Chondrocyte (in vitro differentiated cells): Measurements from ENCODE around the gene GLCCI1. TPM values are rescaled to one million over a fixed set of nuclear protein-coding genes. Genes with fewer than 3 reads are reported as not detected.

Experiments used
- DNase-seq: peaks from one replicate; pipeline ENCODE4 v3.0.0; 2021; ENCODE audit warnings: mixed read lengths, low spot score
- H3K27ac Mint-ChIP-seq: one replicate; pipeline ENCODE4 v1.8.0; 2021; ENCODE audit warnings: mild to moderate bottlenecking, moderate library complexity, mixed read lengths; ENCODE audit not compliant: unreplicated experiment
- H3K27me3 Mint-ChIP-seq: 2 replicates; pipeline ENCODE4 v1.8.0; 2021; ENCODE audit warnings: low read depth, mixed read lengths
- H3K36me3 Mint-ChIP-seq: 2 replicates; pipeline ENCODE4 v1.8.0; 2021; ENCODE audit warnings: low read depth, mixed read lengths
- H3K4me1 Mint-ChIP-seq: 2 replicates; pipeline ENCODE4 v1.8.0; 2021; ENCODE audit warnings: low read depth, mild to moderate bottlenecking, mixed read lengths
- H3K4me3 Mint-ChIP-seq: one replicate; pipeline ENCODE4 v1.8.0; 2021; ENCODE audit warnings: mild to moderate bottlenecking, moderate library complexity, mixed read lengths; ENCODE audit not compliant: unreplicated experiment
- H3K9me3 Mint-ChIP-seq: 2 replicates; pipeline ENCODE4 v1.8.0; 2021; ENCODE audit warnings: low read depth, mixed read lengths
- total RNA-seq: library from RNA; stranded (reverse); gene quantifications from 3 replicates; pipeline ENCODE4 v1.2.1, GENCODE V29; 2021
- TF ChIP-seq, protein P1 (sequence below): fragments of 200-600 bp; sonication (generic); IDR thresholded peaks from 2 replicates; pipeline ENCODE4 v1.5.0; 2021; ENCODE audit warnings: antibody characterized with exemption, mild to moderate bottlenecking, moderate library complexity

Gene GLCCI1
- total RNA-seq, 1 donor from 2014 or later, result 10.2 TPM

GRCh38 chr7:8130663-8131062, 162.1 kb downstream of the GLCCI1 start:
- H3K27ac Mint-ChIP-seq, result no peak overlapping the region
- no peaks in the 10 kb centered on the region for H3K36me3 Mint-ChIP-seq
- TF ChIP-seq, protein P1, sequence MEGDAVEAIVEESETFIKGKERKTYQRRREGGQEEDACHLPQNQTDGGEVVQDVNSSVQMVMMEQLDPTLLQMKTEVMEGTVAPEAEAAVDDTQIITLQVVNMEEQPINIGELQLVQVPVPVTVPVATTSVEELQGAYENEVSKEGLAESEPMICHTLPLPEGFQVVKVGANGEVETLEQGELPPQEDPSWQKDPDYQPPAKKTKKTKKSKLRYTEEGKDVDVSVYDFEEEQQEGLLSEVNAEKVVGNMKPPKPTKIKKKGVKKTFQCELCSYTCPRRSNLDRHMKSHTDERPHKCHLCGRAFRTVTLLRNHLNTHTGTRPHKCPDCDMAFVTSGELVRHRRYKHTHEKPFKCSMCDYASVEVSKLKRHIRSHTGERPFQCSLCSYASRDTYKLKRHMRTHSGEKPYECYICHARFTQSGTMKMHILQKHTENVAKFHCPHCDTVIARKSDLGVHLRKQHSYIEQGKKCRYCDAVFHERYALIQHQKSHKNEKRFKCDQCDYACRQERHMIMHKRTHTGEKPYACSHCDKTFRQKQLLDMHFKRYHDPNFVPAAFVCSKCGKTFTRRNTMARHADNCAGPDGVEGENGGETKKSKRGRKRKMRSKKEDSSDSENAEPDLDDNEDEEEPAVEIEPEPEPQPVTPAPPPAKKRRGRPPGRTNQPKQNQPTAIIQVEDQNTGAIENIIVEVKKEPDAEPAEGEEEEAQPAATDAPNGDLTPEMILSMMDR, result no peak
- no peak overlapping the region for H3K4me3 Mint-ChIP-seq
- H3K4me1 Mint-ChIP-seq, result peaks cover 7% of the 10 kb centered on the region
- no peak for DNase-seq
- H3K27me3 Mint-ChIP-seq, result no peaks in the 10 kb centered on the region
- no peaks in the 10 kb centered on the region for H3K9me3 Mint-ChIP-seq

- H3K4me3 Mint-ChIP-seq, result no peak overlapping the region
- no peaks in the 10 kb centered on the region for H3K9me3 Mint-ChIP-seq
- H3K27me3 Mint-ChIP-seq, result no peaks in the 10 kb centered on the region
- TF ChIP-seq, protein P1, result no peak
- H3K36me3 Mint-ChIP-seq, result no peaks in the 10 kb centered on the region
- H3K27ac Mint-ChIP-seq, result no peak overlapping the region
- no peak for DNase-seq
- peaks cover 7% of the 10 kb centered on the region for H3K4me1 Mint-ChIP-seq
Observed at GRCh38 chr7:8131694-8132605, 163.4 kb downstream of the GLCCI1 start.

GRCh38 chr7:8133188-8133848, 164.7 kb downstream of the GLCCI1 start:
- Mint-ChIP-seq H3K9me3 (no peaks in the 10 kb centered on the region), H3K4me3 (no peak overlapping the region), H3K27me3 (no peaks in the 10 kb centered on the region), H3K4me1 (peaks cover 7% of the 10 kb centered on the region), H3K27ac (no peak overlapping the region), H3K36me3 (no peaks in the 10 kb centered on the region)
- TF ChIP-seq, protein P1, result no peak
- DNase-seq, result no peak

GRCh38 chr7:8134089-8134733, 165.6 kb downstream of the GLCCI1 start:
- Mint-ChIP-seq H3K9me3 (no peaks in the 10 kb centered on the region), H3K36me3 (no peaks in the 10 kb centered on the region), H3K27ac (no peak overlapping the region), H3K27me3 (no peaks in the 10 kb centered on the region), H3K4me3 (no peak overlapping the region), H3K4me1 (peaks cover 7% of the 10 kb centered on the region)
- no peak for DNase-seq
- TF ChIP-seq, protein P1, result no peak

DNA sequence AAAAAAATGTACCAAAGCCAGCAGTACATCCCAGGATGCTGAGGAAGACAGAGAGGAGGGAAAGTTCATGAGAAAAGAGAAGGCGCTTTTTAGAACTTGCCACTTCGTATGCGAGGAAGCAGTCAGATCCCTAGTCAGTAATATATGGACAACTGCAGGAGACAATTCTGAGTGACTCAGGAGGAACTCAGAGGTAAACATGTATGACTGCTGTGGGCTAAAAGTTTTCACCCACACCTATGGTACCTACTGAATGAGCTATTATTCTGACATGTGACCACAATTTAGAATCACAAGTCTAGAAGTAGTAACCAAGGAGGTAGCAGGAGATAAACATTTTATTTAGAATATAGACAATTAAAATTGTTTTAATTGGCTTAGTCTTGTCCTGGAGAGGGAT, 166.8 kb downstream of the GLCCI1 start:
- Mint-ChIP-seq H3K9me3 (no peaks in the 10 kb centered on the region), H3K27me3 (no peaks in the 10 kb centered on the region), H3K4me3 (no peak overlapping the region), H3K4me1 (peaks cover 7% of the 10 kb centered on the region), H3K36me3 (no peaks in the 10 kb centered on the region), H3K27ac (no peak overlapping the region)
- DNase-seq, result no peak
- TF ChIP-seq, protein P1, result no peak
